Immature natural killer cell (primary cell): ENCODE data around the gene PIN1. TPM values are rescaled to one million over a fixed set of nuclear protein-coding genes. Genes with fewer than 3 reads are reported as not detected.

Experiments used
- polyA plus RNA-seq, 3 donors: library from polyadenylated mRNA; unstranded; fragments of 300-500 nt; fragmentation: Illumina TruSeq; gene quantifications; one replicate each; pipeline ENCODE4 v1.2.3, GENCODE V29; 2021

Gene PIN1
- polyA plus RNA-seq, 3 donors from 2014 or later = 143 to 227 (median 183) TPM

Other genes with a start within 250 kb of the PIN1 start
- gene ZNF561, start 214.1 kb upstream of the PIN1 start, polyA plus RNA-seq = 10 to 100 TPM in 1 of 3 donors, 1 to 10 TPM in 2; 7.2 to 14.7 (median 9.9) TPM
- gene ZNF562, start 160.2 kb upstream of the PIN1 start, polyA plus RNA-seq = 1 to 10 TPM; 3.4 to 5.5 (median 4.7) TPM
- 1 to 10 TPM; 4.5 to 7.4 (median 6.1) TPM for gene ZNF846, start 66.6 kb upstream of the PIN1 start, polyA plus RNA-seq
- 10 to 100 TPM; 12.2 to 17.2 (median 14.2) TPM for gene FBXL12, start 16.2 kb upstream of the PIN1 start, polyA plus RNA-seq
- gene UBL5, start 7.4 kb upstream of the PIN1 start, polyA plus RNA-seq = 1,000 to 10,000 TPM in 1 of 3 donors, 100 to 1,000 TPM in 2; 610 to 1,222 (median 775) TPM
- 1 to 10 TPM; 1.9 to 3.7 (median 3.7) TPM for gene OLFM2, start 101.2 kb downstream of the PIN1 start, polyA plus RNA-seq
- gene COL5A3, start 175.2 kb downstream of the PIN1 start, polyA plus RNA-seq = not detected
- not detected for gene RDH8, start 178.2 kb downstream of the PIN1 start, polyA plus RNA-seq